Measurements from ENCODE around the gene SPOCK1. TPM values are rescaled to one million over a fixed set of nuclear protein-coding genes. Genes with fewer than 3 reads are reported as not detected.

The SPOCK1 gene
- total RNA-seq, 1 donor from 2014 or later: 8.4 TPM

DNA sequence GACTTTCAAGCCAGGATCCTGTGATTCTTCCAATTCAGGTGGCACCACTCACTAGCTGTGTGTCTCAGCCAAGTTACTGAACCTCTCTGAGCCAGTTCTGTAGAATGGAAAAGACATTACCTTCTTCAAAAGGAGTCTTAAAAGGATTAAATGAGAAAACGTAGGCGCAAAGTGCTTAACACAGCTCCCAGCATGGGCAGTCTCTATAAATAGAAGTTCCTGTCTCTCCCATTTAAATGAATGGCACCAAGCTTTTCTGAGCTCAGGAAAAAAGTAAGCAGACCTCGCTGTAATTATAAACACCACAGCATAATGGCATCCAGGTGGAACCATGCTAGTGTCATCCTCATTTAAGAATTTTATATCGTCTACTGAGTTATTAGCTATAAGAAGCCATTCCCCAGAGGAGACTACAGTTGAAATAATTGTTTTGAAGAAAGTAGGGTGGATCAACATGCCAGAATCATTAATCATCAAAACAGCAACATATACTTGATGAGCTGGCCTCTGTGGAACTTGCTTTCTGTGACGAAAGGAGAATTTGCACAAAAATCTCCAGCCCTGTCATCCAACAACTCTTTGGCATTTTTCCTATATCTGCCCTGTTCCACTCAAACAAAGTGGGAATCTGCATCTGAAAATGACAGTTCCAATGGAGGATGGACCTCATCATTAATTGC, 188.9 kb downstream of the SPOCK1 start:
- Histone ChIP-seq H3K4me1 (no peaks in the 10 kb centered on the region), H3K27me3 (ENCODE audit: low read depth) (peaks cover 4% of the 10 kb centered on the region), H3K4me3 (no peak overlapping the region), H3K36me3 (no peaks in the 10 kb centered on the region), H3K9me3 (no peaks in the 10 kb centered on the region), H3K27ac (no peak overlapping the region)
- DNase-seq: no peak
- TF ChIP-seq, protein P1, sequence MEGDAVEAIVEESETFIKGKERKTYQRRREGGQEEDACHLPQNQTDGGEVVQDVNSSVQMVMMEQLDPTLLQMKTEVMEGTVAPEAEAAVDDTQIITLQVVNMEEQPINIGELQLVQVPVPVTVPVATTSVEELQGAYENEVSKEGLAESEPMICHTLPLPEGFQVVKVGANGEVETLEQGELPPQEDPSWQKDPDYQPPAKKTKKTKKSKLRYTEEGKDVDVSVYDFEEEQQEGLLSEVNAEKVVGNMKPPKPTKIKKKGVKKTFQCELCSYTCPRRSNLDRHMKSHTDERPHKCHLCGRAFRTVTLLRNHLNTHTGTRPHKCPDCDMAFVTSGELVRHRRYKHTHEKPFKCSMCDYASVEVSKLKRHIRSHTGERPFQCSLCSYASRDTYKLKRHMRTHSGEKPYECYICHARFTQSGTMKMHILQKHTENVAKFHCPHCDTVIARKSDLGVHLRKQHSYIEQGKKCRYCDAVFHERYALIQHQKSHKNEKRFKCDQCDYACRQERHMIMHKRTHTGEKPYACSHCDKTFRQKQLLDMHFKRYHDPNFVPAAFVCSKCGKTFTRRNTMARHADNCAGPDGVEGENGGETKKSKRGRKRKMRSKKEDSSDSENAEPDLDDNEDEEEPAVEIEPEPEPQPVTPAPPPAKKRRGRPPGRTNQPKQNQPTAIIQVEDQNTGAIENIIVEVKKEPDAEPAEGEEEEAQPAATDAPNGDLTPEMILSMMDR (IDR thresholded peaks at IDR 0.05): no peak
- no peak for ATAC-seq
- intact Hi-C loops (cut with DNase I): no loop called here

DNA sequence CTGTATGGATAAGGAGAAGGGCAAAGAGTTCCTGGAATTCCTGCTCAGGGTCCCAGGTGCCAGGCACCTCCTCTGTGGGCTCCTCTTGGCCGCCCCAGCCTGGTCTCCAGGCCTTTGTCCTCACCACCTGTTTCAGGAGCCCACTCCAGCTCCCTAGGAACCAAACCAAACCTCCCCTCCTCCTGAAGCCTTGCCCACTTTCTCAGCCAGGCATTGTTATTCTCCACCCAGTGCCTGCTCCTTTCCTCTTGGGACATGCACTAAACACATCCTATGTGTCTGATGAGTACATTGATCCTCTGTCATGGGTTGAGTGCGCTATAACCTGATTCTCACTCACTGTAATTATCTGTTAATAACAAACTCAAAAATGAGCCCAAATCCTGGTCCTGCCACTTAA, 189.8 kb downstream of the SPOCK1 start:
- Histone ChIP-seq H3K36me3 (no peaks in the 10 kb centered on the region), H3K4me1 (no peaks in the 10 kb centered on the region), H3K9me3 (no peaks in the 10 kb centered on the region), H3K27ac (no peak overlapping the region), H3K4me3 (no peak overlapping the region), H3K27me3 (ENCODE audit: low read depth) (peaks cover 3% of the 10 kb centered on the region)
- no peak for ATAC-seq
- DNase-seq: no peak
- intact Hi-C loops (cut with DNase I): no loop called here
- TF ChIP-seq, protein P1 (IDR thresholded peaks at IDR 0.05): no peak

DNA sequence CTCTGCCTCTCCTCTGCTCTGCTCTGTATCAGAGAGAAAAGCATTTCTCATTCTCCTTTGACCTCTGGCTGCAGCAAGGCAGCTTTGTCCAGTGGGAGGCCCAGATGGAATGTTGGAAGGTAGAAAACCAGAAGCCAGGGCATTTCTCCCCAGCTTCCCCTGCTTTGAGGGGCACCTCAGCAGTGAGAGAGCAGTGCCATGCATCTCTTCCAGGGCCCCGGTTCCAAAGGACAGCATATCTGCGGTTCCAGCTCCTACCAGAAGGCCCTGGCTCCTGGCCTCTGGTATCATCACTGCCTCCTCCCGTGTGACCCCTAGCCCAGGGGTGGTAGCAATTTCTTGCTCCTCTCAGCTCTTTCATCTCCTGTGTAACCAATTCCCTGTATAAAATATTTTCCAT, 190.8 kb downstream of the SPOCK1 start:
- Histone ChIP-seq H3K27ac (no peak overlapping the region), H3K36me3 (no peaks in the 10 kb centered on the region), H3K4me1 (no peaks in the 10 kb centered on the region), H3K27me3 (ENCODE audit: low read depth) (peaks cover 3% of the 10 kb centered on the region), H3K9me3 (no peaks in the 10 kb centered on the region), H3K4me3 (no peak overlapping the region)
- TF ChIP-seq, protein P1 (IDR thresholded peaks at IDR 0.05): no peak
- intact Hi-C loops (cut with DNase I): no loop called here
- no peak for ATAC-seq
- no peak for DNase-seq

DNA sequence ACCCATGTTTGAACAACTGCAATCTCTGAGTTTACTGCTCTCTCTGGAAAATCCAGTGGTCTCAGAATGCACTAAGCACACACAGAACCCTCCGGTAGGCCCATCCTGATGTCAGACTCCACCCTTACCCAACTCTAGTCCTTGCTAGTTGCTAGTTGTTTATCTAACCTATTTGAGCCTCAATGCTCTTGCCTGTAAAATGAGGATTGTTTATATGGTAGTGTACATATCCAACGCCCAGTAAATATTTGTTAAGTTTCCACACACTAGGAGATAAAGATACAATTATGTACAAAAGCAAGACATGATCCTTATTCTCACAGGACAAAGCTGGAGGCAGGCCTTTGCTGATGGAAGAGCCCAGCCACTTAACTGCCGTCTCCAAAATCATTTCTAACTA, 192.2 kb downstream of the SPOCK1 start:
- peaks cover 3% of the 10 kb centered on the region for H3K27me3 ChIP-seq (ENCODE audit: low read depth)
- H3K4me1 ChIP-seq: no peaks in the 10 kb centered on the region
- H3K9me3 ChIP-seq: no peaks in the 10 kb centered on the region
- H3K4me3 ChIP-seq: no peak overlapping the region
- ATAC-seq (no peak), DNase-seq (no peak)
- TF ChIP-seq, protein P1 (IDR thresholded peaks at IDR 0.05): no peak
- no peaks in the 10 kb centered on the region for H3K36me3 ChIP-seq
- intact Hi-C loops (cut with DNase I): no loop called here
- no peak overlapping the region for H3K27ac ChIP-seq

DNA sequence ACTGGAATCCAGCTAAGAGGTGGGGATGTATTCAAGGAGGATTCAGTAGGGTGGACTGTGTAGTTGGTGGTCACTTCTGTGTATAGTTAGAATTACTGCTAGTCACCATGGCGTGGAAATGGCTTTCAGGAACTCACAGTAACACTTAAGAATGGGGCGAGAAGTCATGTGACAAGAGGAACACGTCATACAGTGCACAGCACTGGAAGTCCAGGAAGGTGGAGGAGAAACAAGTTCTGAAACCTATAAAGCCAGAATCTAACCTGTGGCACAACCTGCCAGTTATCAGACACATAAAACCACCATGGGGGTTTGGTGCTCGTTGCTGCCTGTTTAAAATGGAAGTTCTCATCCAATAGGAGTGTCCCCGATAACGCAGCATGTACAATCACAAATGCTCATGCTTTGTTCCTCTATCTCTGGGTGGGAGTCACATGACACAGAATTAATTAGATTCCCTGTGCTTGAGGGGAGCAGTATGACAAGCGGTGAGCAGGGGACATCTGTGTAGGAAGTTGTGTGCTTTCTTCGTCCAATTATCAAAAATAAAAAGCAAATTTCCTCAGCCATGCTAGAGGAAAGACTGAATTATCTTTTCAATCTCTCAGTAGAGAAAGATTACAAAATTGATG, 193.0 kb downstream of the SPOCK1 start:
- TF ChIP-seq, protein P1 (IDR thresholded peaks at IDR 0.05): no peak
- H3K4me3 ChIP-seq: no peak overlapping the region
- peaks cover 3% of the 10 kb centered on the region for H3K27me3 ChIP-seq (ENCODE audit: low read depth)
- DNase-seq: no peak
- intact Hi-C loops (cut with DNase I): no loop called here
- no peaks in the 10 kb centered on the region for H3K9me3 ChIP-seq
- peak in 1 of 2 donors; percentile 58 for ATAC-seq
- H3K4me1 ChIP-seq: no peaks in the 10 kb centered on the region
- no peaks in the 10 kb centered on the region for H3K36me3 ChIP-seq
- no peak overlapping the region for H3K27ac ChIP-seq

All from lower lobe of right lung (tissue), 2 donors.